RPMI8226 (cell line): ENCODE data around the gene SENP2.
"Not testable (repeated sequence)": the region's sequence is repeated elsewhere in the genome, so short reads cannot be mapped to it uniquely, and the experiment has no call there.

Source experiments
- DNase-seq: peaks from one replicate; pipeline ENCODE4 v3.0.0-alpha.2; 2015

The SENP2 gene

DNA sequence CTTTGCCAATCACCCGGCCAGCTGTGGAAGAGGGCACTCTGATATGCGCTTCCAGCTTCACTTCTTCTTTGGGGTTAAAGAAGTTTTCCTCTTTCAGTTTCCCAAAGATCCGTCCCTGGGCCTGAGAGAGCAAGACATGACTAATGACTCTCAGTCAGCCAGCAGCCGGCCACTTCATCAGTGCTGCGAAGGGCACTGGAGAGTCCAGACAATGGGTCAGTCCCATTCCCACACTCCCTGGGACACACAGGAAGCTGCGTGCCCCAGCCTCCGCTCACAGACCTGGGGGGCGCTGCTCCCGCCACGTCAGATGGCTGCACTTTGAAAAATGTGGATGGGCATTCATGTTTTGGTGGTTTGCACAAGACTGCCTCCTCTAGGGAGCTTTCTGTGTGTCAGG lies 63.3 kb downstream of the SENP2 start:
- DNase-seq: no peak

DNA sequence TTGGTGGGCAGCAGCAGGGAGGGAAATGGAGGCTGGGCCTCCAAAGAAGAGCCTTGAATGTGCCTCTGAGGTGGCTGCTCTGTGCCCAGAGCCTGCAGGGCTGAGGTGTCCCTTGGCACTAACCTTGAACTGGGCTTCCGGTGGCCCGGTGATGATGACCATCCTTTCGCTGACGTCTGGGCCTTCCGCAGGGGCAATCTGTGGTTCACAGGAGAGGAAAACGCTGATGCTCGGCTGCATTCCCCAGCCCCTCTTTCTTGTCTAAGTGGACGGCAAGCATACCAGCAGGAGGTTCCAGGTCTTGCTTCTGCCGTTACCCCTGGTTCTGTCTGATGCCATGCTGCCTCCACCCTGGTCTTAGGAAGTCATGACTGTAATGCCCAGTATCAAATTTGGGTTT lies 65.9 kb downstream of the SENP2 start:
- no peak for DNase-seq

DNA sequence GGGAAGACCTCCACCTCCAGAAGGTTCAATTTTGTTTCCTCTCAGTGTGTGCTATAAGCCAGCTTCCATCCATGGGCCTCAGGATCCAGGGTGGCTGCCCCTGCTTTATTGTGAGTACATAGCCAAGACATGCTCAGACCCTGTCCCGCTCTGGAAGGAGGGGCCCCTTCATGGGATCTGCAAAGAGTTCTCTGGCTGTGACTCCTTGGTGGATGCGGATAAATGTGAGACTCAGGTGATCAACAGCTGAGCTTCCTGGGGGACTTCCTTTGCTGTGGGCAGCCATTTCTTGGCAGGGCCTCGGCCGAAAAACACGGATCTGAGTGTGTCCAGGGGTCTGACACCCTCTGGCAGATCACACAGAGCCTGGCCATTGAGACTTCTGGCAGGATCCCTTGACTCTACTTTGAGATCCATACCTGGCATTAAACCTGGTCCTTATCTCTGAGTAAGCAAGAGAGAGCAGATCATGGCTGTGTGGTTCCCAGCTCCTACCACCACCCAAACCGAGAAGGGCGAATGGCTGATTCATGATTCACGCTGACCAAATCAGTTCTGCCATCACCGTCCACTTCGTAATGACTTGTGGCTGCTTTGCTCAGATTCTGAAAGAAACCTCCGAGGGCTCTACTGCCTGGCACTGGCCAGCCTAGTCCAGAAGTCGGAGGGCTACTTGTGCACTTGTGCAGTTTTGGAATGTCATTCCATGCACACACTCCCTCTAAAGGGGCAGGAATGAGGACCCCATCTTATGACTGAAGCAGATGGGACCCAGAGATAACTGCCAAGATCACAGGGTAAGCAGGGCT lies 68.1 kb downstream of the SENP2 start:
- DNase-seq: no peak

DNA sequence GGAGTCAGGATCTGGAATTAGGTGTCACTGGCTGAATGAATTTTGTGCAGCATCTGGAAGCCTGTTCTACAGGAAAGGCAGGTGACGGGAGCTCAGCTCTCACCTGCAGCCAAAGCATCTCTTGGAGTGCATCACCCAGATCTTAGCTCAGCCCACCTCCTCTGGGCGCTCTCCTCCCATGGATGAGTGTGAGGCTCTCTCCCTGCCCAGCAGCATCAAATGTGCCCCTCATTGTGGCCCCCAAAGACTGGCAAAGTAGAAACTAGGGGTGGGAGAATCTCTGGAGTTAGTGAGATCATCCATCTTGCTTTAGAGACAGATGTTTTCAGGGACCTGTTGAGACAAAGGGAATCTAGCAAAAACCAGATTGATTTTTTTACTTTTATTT lies 68.7 kb downstream of the SENP2 start:
- DNase-seq: no peak

DNA sequence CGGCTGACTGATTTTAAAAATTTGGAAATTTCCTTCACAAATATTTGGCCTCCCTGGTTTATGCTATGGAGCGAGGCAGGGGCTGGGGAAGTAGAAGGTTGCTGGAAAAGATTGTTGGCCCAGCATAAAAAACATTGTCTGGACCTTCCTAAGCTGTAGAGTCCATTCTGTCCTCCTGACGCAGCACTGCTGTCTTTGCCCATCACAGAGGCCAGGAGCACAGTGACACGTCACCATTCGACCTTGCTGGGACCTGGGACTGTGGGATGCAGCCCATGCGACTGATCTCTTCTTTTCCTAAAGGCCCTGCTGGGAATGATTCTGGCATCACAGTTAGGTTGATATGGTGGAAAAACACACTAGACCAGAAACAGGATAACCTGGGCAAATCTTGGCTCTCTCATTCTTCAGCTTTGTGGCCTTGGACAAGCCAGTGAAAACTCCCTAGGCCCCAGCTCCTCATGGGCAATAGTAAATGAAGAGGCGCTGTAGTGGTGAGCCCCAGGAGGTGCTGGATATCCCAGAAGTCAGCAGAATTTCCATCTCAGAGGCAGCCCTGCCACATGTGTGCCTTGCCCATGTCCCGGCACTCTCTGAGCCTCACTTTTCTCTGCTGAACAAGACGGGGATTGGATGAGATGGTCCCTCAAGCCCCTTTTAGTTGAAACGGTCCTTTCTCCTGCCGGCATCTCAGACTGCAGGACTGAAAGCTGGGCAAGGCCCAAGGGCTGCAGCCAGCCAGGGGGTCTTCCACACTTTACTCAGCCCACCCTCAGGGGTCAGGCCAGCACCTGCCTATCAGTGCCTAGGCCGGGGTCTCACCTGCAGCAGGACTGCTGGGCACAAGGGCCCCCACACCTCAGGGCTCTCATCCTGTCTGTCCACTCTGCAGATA lies 69.6 kb downstream of the SENP2 start:
- no peak for DNase-seq

DNA sequence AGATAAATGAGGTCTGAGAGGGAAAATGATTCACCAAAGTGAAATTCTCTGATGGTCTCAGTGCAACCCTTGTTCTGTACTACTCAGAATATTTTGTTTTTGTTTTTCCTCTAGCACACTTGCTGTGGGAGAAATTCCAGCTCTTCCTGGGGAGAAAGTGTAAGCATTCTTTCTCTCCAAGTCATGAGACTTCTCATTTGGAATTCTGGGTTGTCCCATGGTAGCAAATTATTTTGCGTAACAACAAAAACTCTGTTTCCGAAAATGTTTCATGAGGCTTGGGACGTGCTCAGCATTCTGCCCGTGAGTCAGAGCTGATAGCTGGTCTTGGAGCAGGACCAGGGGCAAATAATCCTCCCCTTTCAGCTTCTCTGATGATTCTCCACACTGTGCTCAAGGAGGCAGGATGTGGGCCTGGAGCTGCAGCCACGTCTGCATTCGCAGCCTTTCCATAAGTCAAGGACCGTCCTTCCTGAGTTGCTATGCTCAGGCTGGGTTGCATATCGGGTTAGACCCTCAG lies 70.3 kb downstream of the SENP2 start:
- no peak for DNase-seq

DNA sequence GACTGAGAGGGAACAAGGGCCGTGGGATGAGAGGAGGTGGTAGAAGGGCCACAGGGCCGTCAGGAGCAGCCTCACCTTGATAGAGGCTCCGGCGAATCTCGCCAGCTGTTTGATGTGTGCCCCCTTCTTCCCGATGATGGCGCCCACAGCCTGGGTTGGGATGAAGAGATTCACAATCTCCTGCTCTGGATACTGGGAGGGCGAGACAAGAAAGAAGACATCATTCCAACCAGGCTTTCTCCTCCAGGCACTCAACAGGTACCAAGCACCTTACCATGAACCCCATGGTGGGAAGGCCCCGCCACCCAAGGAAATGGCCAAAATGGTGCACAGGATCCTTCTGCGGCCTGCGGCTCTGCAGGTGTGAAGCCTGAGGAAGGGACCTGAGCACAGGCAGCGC lies 71.1 kb downstream of the SENP2 start:
- no peak for DNase-seq

GRCh38 chr3:185657691-185658503 lies 71.8 kb downstream of the SENP2 start:
- no peak for DNase-seq

DNA sequence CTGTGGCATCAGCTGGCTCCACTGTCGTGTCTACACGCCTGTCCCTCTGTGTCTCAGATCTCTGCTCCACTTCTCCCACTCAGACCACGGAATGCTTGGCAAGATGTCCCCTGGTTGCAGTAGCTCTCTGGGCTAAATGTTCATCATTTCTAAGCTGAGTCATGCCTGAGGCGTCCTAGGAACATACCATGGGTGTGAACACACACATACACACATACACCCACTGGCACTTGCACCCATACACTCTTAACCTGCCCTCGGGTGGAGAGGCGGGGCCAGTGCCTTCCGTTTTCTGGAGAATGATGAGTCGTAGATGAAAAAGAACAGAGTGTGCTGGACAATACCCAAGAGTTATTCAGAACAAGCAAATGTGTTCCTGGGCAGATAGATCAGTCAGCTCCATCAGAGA lies 72.4 kb downstream of the SENP2 start:
- DNase-seq: no peak

DNA sequence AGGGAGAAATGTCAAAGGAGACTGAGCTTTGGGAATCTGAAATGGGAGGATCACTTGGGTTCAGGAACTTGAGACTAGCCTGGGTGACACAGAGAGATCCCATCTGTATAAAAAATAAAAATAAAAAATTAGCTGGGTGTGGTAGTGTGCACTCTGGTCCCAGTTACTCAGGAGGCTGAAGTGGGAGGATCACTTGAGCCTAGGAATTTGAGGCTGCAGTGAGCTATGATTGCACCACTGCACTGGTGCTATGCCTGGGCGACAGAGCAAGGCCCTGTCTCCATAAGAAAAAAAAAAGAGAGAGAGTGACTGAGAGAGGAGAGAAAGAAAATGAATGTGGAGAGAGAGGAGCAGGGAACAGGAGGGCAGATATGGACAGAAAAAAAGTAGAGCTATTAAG lies 72.8 kb downstream of the SENP2 start:
- DNase-seq: no peak

- peak; percentile 78 for DNase-seq
Observed at GRCh38 chr3:185659942-185660921, 74.1 kb downstream of the SENP2 start.

GRCh38 chr3:185661296-185661695 lies 75.2 kb downstream of the SENP2 start:
- not testable (repeated sequence) for DNase-seq

DNA sequence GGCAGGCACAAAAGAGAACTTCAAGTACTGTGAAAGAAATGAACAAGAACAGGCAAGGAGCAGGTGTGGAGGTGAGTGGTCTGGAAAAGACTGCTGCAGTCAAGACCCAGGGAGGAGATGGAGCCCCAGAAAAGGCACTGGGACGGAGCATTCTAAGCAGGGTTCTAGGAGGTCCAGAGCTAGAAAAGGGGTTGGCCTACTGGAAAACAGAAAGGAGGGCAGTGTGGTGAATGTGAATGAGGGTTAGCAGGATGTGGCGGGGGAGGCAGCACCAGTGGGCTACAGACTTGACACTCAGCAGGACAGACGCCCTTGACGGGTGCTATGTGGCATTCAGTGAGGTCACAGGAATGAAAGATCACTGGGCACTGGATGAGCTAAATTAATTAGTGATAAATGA lies 75.7 kb downstream of the SENP2 start:
- DNase-seq: no peak

GRCh38 chr3:185663929-185664328 lies 77.8 kb downstream of the SENP2 start:
- no peak for DNase-seq

DNA sequence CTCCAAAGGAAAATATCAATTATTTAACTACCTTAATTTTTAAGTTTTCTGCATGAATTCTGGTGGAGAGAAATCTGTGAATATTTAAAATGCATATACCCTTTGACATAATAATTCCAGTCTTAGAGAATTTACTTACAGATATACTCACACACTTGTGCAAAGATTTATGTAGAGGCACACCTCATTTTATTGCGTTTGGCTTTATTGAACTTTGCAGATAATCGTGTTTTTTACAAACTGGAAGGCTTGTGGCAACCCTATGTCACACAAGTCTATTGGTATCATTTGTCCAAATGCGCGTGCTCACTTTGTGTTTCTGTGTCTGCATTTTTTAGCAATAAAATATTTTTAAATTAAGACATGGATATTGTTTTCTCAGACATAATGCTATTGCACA lies 81.5 kb downstream of the SENP2 start:
- no peak for DNase-seq

GRCh38 chr3:185677146-185677829 lies 91.2 kb downstream of the SENP2 start:
- DNase-seq: peak; percentile 42

GRCh38 chr3:185678027-185678426 lies 91.9 kb downstream of the SENP2 start:
- DNase-seq: no peak

- DNase-seq: no peak
Observed at GRCh38 chr3:185680231-185680630, 94.1 kb downstream of the SENP2 start.
